Activated CD8-positive, alpha-beta T cell treated with anti-CD3 and anti-CD28 coated beads for 36 hours (primary cell): ENCODE data around the gene ANGEL1. TPM values are rescaled to one million over a fixed set of nuclear protein-coding genes. Genes with fewer than 3 reads are reported as not detected.

Experiments
- ATAC-seq: fragments of 200-7000 bp; cut with Tn5 transposase; one replicate; pipeline ENCODE4 v1.10.0; 2021; ENCODE audit warnings: mild to moderate bottlenecking, moderate library complexity
- CTCF ChIA-PET: fragments of 350-600 bp; sonication (Branson Sonifier 250); formaldehyde crosslinking; loops from one replicate; lab custom pipeline; 2021; ENCODE audit warnings: antibody characterized with exemption; lab: Charles Lee
- POLR2A ChIA-PET: fragments of 350-600 bp; sonication (Branson Sonifier 250); formaldehyde crosslinking; loops from one replicate; lab custom pipeline; 2021; ENCODE audit warnings: antibody characterized with exemption; lab: Charles Lee
- DNase-seq: peaks from one replicate; pipeline ENCODE4 v3.0.0-alpha.2; 2020
- H3K27ac Mint-ChIP-seq: one replicate; pipeline ENCODE4 v1.8.0; 2021; ENCODE audit warnings: mild to moderate bottlenecking, mixed read lengths
- H3K27me3 Mint-ChIP-seq: one replicate; pipeline ENCODE4 v1.8.0; 2021; ENCODE audit warnings: mixed read lengths
- H3K36me3 Mint-ChIP-seq: one replicate; pipeline ENCODE4 v1.8.0; 2021; ENCODE audit warnings: low read depth, mixed read lengths
- H3K4me1 Mint-ChIP-seq: one replicate; pipeline ENCODE4 v1.8.0; 2021; ENCODE audit warnings: low read depth, mixed read lengths
- H3K4me3 Mint-ChIP-seq: one replicate; pipeline ENCODE4 v1.8.0; 2021; ENCODE audit warnings: mild to moderate bottlenecking, moderate library complexity, mixed read lengths
- H3K9me3 Mint-ChIP-seq: one replicate; pipeline ENCODE4 v1.8.0; 2021; ENCODE audit warnings: mixed read lengths
- intact Hi-C: fragments of 100-400 bp; cut with micrococcal nuclease; formaldehyde crosslinking; loops from one replicate; pipeline ENCODE4 v1.10.0; 2022
- total RNA-seq, 2 experiments: library from RNA; stranded (reverse); gene quantifications; one replicate each; pipeline ENCODE4 v1.2.3, GENCODE V29; 2021
- TF ChIP-seq, protein P1 (sequence below): fragments of 200-600 bp; IDR thresholded peaks from one replicate; pipeline ENCODE4 v1.8.0; 2022; ENCODE audit warnings: antibody characterized with exemption, mild to moderate bottlenecking

ANGEL1 gene
- total RNA-seq, 2 experiments from 2014 or later = 16.5 to 21.5 TPM

DNA sequence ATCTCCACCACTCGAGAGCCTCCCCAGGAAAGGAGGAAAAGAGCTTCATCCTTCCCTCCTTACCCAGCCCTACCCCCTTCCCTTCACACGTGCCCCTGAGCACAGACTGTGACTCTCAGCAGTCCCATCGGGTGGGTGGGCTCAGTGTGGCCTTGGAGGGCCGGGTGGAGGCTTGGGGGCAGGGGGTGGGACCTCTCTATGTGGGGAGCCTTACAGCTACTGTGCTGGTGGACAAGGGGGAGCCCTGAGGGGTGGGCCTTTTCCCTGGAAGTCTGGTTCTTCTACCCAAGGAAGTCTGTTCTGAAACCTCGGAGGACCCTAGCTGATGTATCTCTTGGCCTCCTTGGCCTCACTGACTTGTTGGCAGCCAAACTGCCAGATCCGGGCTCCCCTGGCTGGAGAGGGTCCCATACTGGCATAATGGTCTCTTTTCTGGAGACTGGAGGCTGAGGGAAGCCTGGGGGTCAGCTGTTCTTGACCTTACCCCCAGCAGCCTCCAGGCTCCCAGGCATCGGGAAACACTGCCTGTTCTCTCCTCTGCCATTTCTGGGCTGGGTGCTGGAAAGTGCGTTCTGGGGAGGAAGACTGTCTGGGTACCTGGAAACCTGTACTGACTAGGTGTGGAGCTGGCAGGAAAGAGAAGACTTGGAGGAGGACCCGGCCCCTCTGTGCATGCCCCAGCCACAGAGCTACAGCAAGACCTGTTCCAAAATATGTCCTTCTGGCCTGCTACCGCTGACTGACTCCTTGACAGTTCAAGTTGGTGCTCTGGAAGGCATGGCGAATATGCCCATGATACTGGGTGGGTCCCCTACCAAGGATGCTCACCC, 43.8 kb downstream of the ANGEL1 start:
- Mint-ChIP-seq H3K27me3 (peaks cover 14% of the 10 kb centered on the region), H3K4me1 (peaks cover 23% of the 10 kb centered on the region), H3K4me3 (no peak overlapping the region), H3K27ac (peak overlapping the region; percentile 59), H3K9me3 (no peaks in the 10 kb centered on the region), H3K36me3 (no peaks in the 10 kb centered on the region)
- intact Hi-C loops = no loop called here
- DNase-seq (no peak), ATAC-seq (peak; percentile 36)
- TF ChIP-seq, protein P1, sequence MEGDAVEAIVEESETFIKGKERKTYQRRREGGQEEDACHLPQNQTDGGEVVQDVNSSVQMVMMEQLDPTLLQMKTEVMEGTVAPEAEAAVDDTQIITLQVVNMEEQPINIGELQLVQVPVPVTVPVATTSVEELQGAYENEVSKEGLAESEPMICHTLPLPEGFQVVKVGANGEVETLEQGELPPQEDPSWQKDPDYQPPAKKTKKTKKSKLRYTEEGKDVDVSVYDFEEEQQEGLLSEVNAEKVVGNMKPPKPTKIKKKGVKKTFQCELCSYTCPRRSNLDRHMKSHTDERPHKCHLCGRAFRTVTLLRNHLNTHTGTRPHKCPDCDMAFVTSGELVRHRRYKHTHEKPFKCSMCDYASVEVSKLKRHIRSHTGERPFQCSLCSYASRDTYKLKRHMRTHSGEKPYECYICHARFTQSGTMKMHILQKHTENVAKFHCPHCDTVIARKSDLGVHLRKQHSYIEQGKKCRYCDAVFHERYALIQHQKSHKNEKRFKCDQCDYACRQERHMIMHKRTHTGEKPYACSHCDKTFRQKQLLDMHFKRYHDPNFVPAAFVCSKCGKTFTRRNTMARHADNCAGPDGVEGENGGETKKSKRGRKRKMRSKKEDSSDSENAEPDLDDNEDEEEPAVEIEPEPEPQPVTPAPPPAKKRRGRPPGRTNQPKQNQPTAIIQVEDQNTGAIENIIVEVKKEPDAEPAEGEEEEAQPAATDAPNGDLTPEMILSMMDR = no peak
- ChIA-PET CTCF (interaction anchor here (0.8 to 8.6 kb wide), 3 partner anchors 16 to 59 kb away, joined by 3 to 51 read pairs (median 7); no protein-coding TSS in a partner anchor), POLR2A (interaction anchor here (1.5 kb wide), 1 partner anchor 11 kb away, joined by 4 read pairs; no protein-coding TSS in a partner anchor)

DNA sequence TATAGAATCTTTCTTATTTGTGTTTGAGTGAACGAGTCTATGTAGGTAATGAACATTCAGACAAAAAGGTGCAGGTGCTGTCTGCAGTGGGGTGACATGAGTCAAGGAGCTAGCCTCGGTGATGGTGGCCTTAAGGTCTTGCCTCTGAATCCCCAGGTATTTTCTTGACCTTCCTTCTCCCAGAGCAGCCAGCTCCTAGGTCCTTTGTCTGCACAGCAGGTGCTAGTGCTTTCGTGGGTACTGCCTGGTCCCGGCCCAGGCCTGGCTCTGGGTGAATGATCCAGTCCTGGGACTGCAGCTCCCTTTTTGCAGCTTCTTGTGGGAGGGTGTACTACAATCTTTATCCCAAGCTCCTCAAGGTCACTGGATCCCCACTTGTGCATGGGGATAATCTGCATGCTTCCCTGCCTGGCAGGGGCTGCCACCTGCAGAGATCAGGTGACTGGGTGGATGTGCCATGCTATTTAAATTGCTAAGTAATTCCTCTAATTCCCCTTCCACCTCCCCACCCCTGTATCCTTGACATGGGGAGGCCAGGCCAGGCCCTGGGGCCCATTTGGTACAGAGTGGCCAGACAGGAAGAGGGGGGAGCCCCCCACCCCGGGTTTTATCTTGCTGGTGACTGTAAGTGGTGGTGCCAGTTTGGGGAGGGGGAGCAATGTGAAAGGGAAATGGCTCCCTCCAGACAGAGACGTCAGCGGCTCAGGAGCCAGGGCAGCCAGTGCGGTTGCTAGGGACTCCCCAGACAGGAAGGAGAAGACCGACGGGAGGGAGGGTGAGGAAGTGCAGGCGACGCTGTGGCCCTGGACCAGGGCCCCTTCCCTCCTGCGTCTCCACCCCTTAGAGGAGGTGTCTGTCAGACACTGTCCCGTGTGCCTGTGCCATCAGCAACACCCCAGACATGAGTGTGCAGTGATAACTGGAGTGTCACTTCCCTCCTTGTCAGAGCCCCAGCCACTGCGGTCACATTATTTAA, 44.7 kb downstream of the ANGEL1 start:
- no peaks in the 10 kb centered on the region for H3K9me3 Mint-ChIP-seq
- H3K36me3 Mint-ChIP-seq = no peaks in the 10 kb centered on the region
- DNase-seq (peak; percentile 79), ATAC-seq (peak; percentile 99)
- ChIA-PET CTCF (interaction anchor here (0.6 to 8.6 kb wide), 5 partner anchors 10 to 58 kb away, joined by 3 to 51 read pairs (median 7); no protein-coding TSS in a partner anchor), POLR2A (no interaction called here)
- H3K27ac Mint-ChIP-seq = peak overlapping the region; percentile 59
- peaks cover 15% of the 10 kb centered on the region for H3K4me1 Mint-ChIP-seq
- no peak overlapping the region for H3K4me3 Mint-ChIP-seq
- TF ChIP-seq, protein P1 = no peak
- intact Hi-C loops = no loop called here
- peaks cover 20% of the 10 kb centered on the region for H3K27me3 Mint-ChIP-seq

DNA sequence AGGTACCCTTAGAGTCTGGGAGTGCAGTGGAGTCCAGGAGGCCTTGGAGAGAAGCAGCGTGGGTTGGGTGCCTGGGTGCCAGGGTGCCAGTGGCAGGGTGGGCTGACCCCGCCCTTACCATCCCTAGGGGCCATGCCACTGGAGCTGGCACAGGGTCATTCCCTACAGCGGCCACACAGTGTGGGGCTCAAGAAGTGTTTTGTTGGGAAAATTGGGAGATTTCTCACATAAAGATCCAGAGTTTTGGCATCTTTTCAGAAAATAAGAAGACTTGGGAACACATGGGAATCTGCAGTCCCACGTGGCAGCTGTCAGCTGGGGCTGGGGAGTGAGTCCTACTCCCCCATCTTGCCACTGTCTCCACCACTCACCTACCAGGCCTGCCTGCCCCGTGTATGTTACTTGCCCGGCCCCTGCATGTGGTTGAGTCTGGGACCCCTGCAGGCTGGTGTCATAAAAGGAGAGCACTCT, 47.2 kb downstream of the ANGEL1 start:
- intact Hi-C loops = no loop called here
- POLR2A ChIA-PET = no interaction called here
- Mint-ChIP-seq H3K4me3 (no peak overlapping the region), H3K9me3 (no peaks in the 10 kb centered on the region), H3K36me3 (no peaks in the 10 kb centered on the region), H3K27me3 (peaks cover 25% of the 10 kb centered on the region), H3K27ac (no peak overlapping the region), H3K4me1 (peaks cover 16% of the 10 kb centered on the region)
- CTCF ChIA-PET = interaction anchor here (3.3 to 8.6 kb wide), 2 partner anchors 19 to 55 kb away, joined by 13 to 51 read pairs; no protein-coding TSS in a partner anchor
- ATAC-seq (no peak), DNase-seq (no peak)
- TF ChIP-seq, protein P1 = no peak

DNA sequence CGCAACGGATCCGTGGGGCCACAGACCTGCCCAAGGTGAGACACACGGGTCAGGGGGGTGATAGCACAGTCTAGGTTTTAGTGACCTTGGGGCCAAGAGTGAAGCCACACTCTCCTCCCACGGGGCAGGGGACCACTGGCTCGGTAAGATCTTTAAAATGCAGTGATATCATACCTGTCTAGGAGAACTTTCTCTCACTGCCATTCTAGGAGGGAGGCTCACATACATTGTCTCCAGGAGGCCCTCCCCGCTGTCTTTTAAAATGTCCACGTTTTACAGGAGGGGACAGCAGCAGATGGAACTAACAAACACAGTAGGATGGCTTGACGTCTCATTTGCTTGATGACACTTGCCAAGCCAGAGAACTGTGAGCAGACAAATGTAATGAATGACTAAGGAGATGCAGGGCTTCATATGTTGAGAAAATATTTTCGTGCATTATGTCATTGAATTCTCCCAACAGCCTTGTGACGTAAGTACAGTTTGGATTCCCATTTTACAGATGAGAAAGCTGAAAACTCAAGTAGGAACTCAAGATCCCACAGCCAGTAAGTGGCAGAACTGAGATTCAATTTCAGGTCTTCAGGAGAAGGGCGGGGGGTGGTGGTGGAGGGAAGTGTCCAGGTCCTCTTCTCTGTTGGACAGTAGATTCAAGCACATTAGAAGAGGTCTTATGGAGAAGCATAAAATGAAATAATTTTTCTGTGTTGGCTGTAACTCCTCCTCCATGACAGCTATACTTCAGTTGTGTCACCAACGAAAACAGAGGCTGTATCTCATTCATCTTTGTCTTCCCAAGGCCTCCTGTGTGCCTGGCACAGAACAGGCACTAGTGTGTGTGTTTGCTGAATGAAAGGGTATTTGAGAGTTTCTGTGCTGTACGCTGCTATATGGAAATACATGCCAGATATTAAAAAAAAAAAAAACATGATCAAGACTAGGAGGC, 49.3 kb downstream of the ANGEL1 start:
- intact Hi-C loops = no loop called here
- CTCF ChIA-PET = no interaction called here
- H3K9me3 Mint-ChIP-seq = no peaks in the 10 kb centered on the region
- DNase-seq (no peak), ATAC-seq (no peak)
- TF ChIP-seq, protein P1 = no peak
- POLR2A ChIA-PET = no interaction called here
- H3K36me3 Mint-ChIP-seq = no peaks in the 10 kb centered on the region
- peaks cover 34% of the 10 kb centered on the region for H3K27me3 Mint-ChIP-seq
- H3K4me3 Mint-ChIP-seq = no peak overlapping the region
- H3K4me1 Mint-ChIP-seq = peaks cover 9% of the 10 kb centered on the region
- H3K27ac Mint-ChIP-seq = no peak overlapping the region
